Measurements from ENCODE around the gene ADGRD1.

- no peak for TF ChIP-seq CTCF (IDR thresholded peaks at IDR 0.05; ENCODE audit: low read depth, low read length, poor library complexity, severe bottlenecking)
- no peak for TF ChIP-seq EZH2phosphoT487 (IDR thresholded peaks at IDR 0.05; ENCODE audit: borderline replicate concordance, low read length)
Measured at GRCh38 chr12:131131808-131132117, 178.1 kb downstream of the ADGRD1 start.
